BJ (cell line): ENCODE results near the gene SLC13A3. TPM values are rescaled to one million over a fixed set of nuclear protein-coding genes. Genes with fewer than 3 reads are reported as not detected.

Experiments
- CTCF ChIA-PET: fragments of 350-600 bp; formaldehyde crosslinking; extraction: SDS; loops from one replicate; lab custom pipeline; 2021; ENCODE audit warnings: antibody characterized with exemption, inconsistent platforms; lab: Yijun Ruan, JAX
- POLR2A ChIA-PET: fragments of 300-600 bp; sonication (Branson Sonifier 250); formaldehyde crosslinking; extraction: SDS; loops from one replicate; lab custom pipeline; 2021; ENCODE audit warnings: antibody characterized with exemption; lab: Charles Lee
- DNase-seq: peaks from one replicate; pipeline ENCODE4 v3.0.0-alpha.2; 2011; ENCODE audit warnings: low read depth
- H3K27me3 ChIP-seq: 2 replicates; pipeline ENCODE4 v1.6.0; 2011; ENCODE audit warnings: low read length; ENCODE audit not compliant: control insufficient read depth, insufficient read depth
- H3K36me3 ChIP-seq: 2 replicates; pipeline ENCODE4 v1.5.1; 2011; ENCODE audit warnings: low read length; ENCODE audit not compliant: control insufficient read depth, insufficient read depth
- H3K4me3 ChIP-seq: 2 replicates; pipeline ENCODE4 v1.5.1; 2011; ENCODE audit warnings: low read depth, mild to moderate bottlenecking, control low read depth, low read length
- CTCF ChIP-seq: IDR thresholded peaks from 2 replicates; pipeline ENCODE4 v1.5.1; 2011; ENCODE audit warnings: low read depth, mild to moderate bottlenecking, control low read depth, inconsistent platforms, low read length, moderate library complexity; ENCODE audit not compliant: insufficient read depth
- polyA plus RNA-seq: library from polyadenylated mRNA; depleted of rRNA; stranded (reverse); fragments of >200 nt; gene quantifications from 2 replicates; pipeline ENCODE4 v1.2.3, GENCODE V29; 2011

The SLC13A3 gene
- polyA plus RNA-seq, 1 experiment = 3.5 TPM

- Histone ChIP-seq H3K27me3 (no peaks in the 10 kb centered on the region), H3K4me3 (no peak overlapping the region), H3K36me3 (no peaks in the 10 kb centered on the region)
- POLR2A ChIA-PET = no interaction called here
- CTCF ChIA-PET = interaction anchor here (1.9 kb wide), 1 partner anchor 9 kb away, joined by 5 read pairs; no protein-coding TSS in a partner anchor
- no peak for DNase-seq
- no peak for TF ChIP-seq CTCF
Observed at GRCh38 chr20:46698788-46699187, 47.5 kb upstream of the SLC13A3 start.

GRCh38 chr20:46696791-46697279 is 45.6 kb upstream of the SLC13A3 start:
- no peak for TF ChIP-seq CTCF
- H3K36me3 ChIP-seq = no peaks in the 10 kb centered on the region
- no peak for DNase-seq
- ChIA-PET POLR2A (no interaction called here), CTCF (interaction anchor here (0.6 to 2.7 kb wide), 2 partner anchors 11 to 13 kb away, joined by 4 to 11 read pairs; no protein-coding TSS in a partner anchor)
- H3K27me3 ChIP-seq = no peaks in the 10 kb centered on the region
- no peak overlapping the region for H3K4me3 ChIP-seq

GRCh38 chr20:46695892-46696291 is 44.6 kb upstream of the SLC13A3 start:
- ChIA-PET CTCF (interaction anchor here (2.7 kb wide), 1 partner anchor 12 kb away, joined by 11 read pairs; no protein-coding TSS in a partner anchor), POLR2A (no interaction called here)
- Histone ChIP-seq H3K27me3 (no peaks in the 10 kb centered on the region), H3K4me3 (no peak overlapping the region), H3K36me3 (no peaks in the 10 kb centered on the region)
- no peak for TF ChIP-seq CTCF
- peak; percentile 20 for DNase-seq

- Histone ChIP-seq H3K4me3 (no peak overlapping the region), H3K36me3 (no peaks in the 10 kb centered on the region), H3K27me3 (no peaks in the 10 kb centered on the region)
- no peak for DNase-seq
- TF ChIP-seq CTCF = no peak
- ChIA-PET POLR2A (no interaction called here), CTCF (interaction anchor here (0.7 to 1.3 kb wide), 3 partner anchors 9 to 16 kb away, joined by 4 to 6 read pairs (median 4); no protein-coding TSS in a partner anchor)
Observed at GRCh38 chr20:46694484-46694883, 43.2 kb upstream of the SLC13A3 start.

- no peak for DNase-seq
- ChIA-PET CTCF (no interaction called here), POLR2A (no interaction called here)
- Histone ChIP-seq H3K36me3 (no peaks in the 10 kb centered on the region; the same call in 1 of the 2 replicates), H3K4me3 (no peak overlapping the region), H3K27me3 (no peaks in the 10 kb centered on the region)
- TF ChIP-seq CTCF = no peak
Observed at GRCh38 chr20:46691196-46691595, 39.9 kb upstream of the SLC13A3 start.
